Stimulated activated CD4-positive, alpha-beta T cell treated with anti-CD3 and anti-CD28 coated beads, Interleukin-2, amount 100 ng/mL, for 24 hours (primary cell): ENCODE measurements around the gene SPEM1.

Experiments used
- DNase-seq, 2 donors: peaks; one replicate each; pipeline ENCODE4 v3.0.0-alpha.2; 2020

Gene SPEM1

GRCh38 chr17:7421186-7421585 lies 1.1 kb downstream of the SPEM1 start:
- no peak for DNase-seq

- DNase-seq, result no peak
These were observed 3.6 kb downstream of the SPEM1 start for GRCh38 chr17:7423679-7424078.

GRCh38 chr17:7425316-7425715 lies 5.2 kb downstream of the SPEM1 start, which contains the start of gene SPEM2:
Gene SPEM2, plus strand, starts transcription at chr17:7425616. Its CDS starts 73 bp downstream, at chr17:7425689.
- no peak for DNase-seq

GRCh38 chr17:7425756-7426155 lies 5.6 kb downstream of the SPEM1 start:
- DNase-seq, result no peak

GRCh38 chr17:7426203-7426863 lies 6.2 kb downstream of the SPEM1 start:
- DNase-seq, result no peak

GRCh38 chr17:7426896-7427489 lies 6.9 kb downstream of the SPEM1 start:
- no peak for DNase-seq

GRCh38 chr17:7427549-7427948 lies 7.4 kb downstream of the SPEM1 start:
- no peak for DNase-seq

- DNase-seq, result no peak
These were observed 8.4 kb downstream of the SPEM1 start, which contains the start of gene SPEM3 for GRCh38 chr17:7428557-7428956. Gene SPEM3, plus strand, starts transcription at chr17:7428857. Its CDS starts 46 bp downstream, at chr17:7428903.

GRCh38 chr17:7429722-7430121 lies 9.6 kb downstream of the SPEM1 start:
- DNase-seq, result no peak

GRCh38 chr17:7431231-7431630 lies 11.1 kb downstream of the SPEM1 start:
- no peak for DNase-seq

GRCh38 chr17:7432296-7432695 lies 12.2 kb downstream of the SPEM1 start:
- DNase-seq, result no peak

- DNase-seq, result peak; percentile 55 to 66
These were observed 15.8 kb downstream of the SPEM1 start for GRCh38 chr17:7435676-7436555.

- DNase-seq, result peak; percentile 79 to 86
These were observed 16.6 kb downstream of the SPEM1 start for GRCh38 chr17:7436556-7437368.

GRCh38 chr17:7437369-7437863 lies 17.3 kb downstream of the SPEM1 start:
- no peak for DNase-seq

GRCh38 chr17:7437950-7438614 lies 18.0 kb downstream of the SPEM1 start:
- peak; percentile 66 to 80 for DNase-seq

- DNase-seq, result no peak
These were observed 18.7 kb downstream of the SPEM1 start for GRCh38 chr17:7438656-7439460.

GRCh38 chr17:7439462-7440112 lies 19.5 kb downstream of the SPEM1 start, which contains the start of gene FGF11:
Gene FGF11, plus strand, starts transcription at chr17:7439512. Its CDS starts 109 bp downstream, at chr17:7439621.
- DNase-seq, result peak in 1 of 2 donors; percentile 14

GRCh38 chr17:7440113-7440833 lies 20.1 kb downstream of the SPEM1 start:
- peak; percentile 34 to 62 for DNase-seq

GRCh38 chr17:7440834-7441195 lies 20.7 kb downstream of the SPEM1 start:
- DNase-seq, result peak in 1 of 2 donors; percentile 28

- DNase-seq, result no peak
These were observed 21.1 kb downstream of the SPEM1 start for GRCh38 chr17:7441266-7441665.
